ENCODE measurements around the gene PIP5K1C.
"Not testable (repeated sequence)": the region's sequence is repeated elsewhere in the genome, so short reads cannot be mapped to it uniquely, and the experiment has no call there.

The PIP5K1C gene

DNA sequence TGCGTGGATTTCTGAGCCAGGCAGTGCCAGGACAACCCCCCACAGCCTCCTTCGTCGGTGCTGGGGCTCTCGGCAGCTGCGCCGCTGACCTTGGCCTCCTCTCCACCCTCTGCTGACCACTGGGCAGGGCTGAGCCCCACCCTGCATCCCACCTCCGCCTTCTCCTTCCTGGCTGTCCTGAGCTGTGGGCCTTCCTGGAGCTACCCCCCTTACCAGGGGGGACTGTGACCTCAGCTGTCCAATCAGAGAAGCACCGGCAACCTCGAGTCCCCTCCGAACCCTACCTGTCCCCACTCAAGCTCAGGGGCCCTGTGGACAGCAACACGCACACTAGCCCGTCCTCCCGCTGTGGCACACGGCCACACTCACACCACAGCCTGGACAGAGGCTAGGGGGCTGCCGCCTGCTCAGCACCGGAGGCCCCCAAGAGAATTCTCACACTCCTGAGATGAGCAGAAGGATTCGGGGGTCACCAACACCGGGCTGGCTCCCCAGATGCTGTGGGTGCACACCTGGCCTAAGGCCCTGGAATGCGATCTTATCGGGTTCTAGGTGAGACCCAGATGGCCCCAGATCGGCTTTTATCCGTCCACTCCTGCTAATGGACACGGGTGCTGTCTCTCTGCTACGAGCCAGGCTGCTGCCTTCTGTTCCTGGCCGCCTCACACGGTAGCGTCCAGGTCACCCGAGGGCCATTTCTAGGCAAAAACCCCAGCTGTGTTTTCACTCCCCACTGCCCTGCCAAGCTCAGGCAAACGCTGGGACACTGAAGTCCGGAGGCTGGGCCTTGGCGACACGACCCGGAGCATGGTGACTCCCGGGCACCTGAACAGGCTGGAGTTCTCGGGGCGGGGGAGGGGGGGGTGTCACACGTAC, 41.2 kb downstream of the PIP5K1C start:
- DNase-seq: no peak

DNA sequence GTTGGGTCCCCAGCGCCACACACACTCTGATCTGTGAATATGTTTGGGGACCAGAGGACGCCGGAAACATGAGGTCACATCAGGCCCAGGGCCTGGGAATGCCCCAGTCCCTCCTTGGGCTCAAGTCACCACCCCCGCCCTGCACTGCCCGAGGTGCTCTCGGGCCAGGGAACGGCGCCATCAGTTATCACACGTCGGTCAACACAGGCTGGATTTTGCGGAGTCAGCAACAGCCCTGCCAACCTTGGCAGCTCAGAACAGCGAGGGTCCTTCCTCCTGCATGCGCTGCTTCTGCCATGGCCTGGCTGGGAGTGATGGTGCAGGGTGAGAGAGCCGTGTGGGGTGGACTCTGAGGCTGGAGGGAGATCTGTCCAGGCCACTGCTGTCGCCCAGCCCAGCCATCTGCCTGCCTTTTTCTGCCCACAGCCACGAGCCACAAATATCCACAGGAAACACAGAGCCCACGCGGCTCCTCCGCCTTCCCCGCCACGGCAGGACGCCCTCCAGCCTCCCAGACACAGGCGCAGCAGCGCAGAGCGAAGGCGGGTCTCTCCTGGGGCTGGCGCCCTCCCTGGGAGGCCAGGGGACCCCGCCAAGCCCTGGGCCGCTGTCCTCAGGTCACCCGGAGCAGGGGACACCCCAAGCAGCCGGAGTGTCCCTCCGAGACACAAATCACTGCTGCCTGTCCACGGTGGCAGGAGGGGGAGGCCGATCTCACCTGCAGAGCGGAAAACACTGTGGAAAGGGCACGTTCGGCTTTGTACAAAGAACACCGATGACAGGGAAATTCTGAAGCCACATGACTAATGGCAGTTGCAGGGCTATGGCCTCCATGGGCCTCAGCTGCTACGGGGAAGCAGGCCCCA, 42.0 kb downstream of the PIP5K1C start:
- DNase-seq: no peak

DNA sequence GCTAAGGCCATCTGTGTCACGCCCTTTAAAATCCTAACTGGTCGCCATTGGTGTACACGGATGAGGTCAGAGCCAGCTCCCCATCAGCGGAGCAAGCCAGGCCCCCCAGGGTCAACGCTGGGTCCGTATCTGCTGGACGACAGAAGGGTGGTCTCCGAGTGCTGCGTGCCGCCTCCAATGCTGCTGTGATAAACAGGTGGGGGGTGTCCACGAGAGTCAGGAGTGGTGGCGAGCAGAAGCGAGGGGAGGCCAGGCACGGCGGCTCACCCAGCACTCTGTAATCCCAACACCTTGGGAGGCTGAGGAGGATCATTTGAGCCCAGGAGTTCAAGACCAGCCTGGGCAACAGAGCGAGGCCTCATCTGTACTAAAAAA, 42.9 kb downstream of the PIP5K1C start:
- no peak for DNase-seq

DNA sequence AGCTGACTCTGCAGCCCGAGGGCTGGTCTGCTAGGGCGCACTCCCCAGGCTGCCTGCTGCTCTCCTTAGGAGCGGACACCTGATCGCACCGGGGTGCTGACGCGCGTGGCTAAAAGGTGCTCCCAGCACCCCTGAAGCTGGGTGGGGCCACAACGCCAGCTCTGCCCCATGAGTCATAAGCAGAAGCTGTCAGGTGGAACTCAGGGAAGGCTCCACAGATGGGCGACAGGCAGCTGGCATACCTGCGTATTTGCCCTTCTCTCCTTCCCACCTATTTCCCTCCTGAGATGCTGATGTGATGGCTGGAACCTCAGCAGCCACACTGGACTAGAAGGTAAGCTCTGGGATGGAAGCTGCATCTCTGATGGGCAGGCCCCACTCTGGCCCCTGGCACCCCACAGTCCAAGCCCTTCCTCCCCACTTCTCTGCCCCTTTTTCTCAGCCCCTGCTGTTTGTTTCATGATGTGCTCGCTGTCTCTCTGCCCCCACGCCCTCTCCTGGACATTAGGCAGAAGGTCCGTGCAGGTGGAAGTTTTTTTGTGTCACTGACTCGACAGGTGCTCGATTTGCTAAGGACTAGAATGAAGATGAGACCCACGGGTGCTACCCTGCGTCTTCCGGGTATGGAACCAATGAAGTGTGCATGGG, 43.4 kb downstream of the PIP5K1C start:
- no peak for DNase-seq

DNA sequence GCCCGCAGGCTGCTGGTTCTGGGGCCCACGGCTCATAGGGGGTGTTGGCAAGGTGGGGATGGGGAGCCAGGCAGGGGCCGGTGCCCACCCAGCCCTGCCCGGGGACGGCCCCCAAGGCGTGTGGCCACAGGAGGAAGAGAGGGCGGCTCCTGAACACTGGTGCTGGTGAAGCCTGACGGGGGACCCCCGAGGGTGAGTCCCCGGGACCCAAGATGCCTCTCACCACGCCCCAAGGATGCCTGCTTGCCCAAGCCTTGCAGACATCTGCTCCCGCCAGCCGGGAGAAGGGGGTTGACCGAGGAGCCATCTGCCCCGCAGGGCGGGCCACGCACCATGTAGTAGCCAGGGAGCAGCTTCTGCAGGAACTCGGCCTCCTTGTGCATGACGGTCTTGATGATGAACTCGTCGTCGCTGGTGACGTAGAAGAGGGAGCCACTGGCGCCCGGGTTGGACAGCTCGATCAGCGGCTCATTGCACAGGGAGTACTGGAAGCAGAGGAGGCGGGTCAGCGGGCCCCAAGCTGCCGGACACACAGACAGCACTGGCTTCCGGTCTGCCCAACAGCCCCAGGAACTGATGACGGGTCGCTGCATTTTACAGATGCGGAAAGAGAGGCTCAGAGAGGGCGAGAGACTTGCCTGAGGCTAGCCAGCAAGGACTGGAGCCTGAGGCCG, 44.1 kb downstream of the PIP5K1C start:
- DNase-seq: no peak

DNA sequence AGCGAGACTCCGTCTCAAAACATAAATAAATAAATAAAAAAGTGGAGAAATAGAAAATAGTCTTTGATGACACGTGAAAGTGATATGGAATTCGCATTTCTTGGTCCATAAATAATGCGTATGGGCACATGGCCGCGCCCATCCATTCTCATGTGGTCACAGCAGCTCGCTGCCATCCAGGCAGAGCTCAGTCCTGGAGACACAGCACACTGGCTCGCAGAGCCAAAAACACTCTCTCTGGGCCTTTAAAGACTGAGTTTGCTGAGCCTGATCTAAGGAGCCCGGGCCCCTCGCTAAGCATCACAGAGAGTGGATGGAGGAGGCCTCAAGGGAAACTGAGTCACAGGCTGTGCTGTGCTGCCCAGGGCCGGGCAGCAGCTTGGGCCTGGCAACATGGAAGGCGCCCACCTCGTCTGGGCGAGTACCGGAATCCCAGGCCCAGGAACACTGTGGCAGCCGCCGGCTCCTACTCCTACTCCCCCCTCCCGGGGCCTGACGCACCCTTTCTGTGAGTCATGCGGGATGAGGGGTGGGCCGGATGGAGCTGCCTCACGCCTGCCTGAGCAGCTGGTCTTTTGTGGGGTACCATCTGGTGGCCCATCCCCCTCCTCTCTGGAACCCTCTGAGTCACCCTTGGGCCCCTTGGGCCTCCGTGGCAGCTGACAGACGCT, 44.7 kb downstream of the PIP5K1C start:
- DNase-seq: no peak

DNA sequence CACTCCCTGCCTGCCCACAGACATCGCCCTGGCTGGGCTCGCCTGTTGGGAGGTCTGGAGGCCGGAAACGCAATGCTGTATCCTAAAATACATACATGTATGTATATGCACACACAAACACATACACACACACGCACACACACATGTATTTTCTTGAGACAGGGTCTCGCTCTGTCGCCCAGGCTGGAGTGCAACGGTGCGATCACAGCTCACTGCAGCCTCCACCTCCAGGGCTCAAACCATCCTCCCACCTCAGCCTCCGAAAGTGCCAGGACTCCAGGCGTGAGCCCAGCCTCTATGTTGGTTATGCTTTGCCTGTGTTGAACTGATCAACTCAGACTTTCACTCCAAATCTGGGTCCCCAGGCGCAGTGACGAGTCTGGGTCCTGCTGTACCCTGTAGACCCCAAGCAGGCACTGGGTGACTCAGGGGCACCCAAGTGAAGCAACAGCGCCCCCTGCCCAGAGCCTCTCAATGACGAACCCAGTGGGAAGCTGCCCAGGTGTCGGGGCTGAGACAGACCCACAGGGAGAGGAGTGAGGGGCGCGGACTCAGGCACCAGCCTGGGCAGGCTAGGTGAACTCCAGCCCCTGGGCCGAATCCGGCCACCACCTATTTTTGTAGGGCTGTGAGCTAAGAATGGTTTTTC, 46.3 kb downstream of the PIP5K1C start:
- no peak for DNase-seq

DNA sequence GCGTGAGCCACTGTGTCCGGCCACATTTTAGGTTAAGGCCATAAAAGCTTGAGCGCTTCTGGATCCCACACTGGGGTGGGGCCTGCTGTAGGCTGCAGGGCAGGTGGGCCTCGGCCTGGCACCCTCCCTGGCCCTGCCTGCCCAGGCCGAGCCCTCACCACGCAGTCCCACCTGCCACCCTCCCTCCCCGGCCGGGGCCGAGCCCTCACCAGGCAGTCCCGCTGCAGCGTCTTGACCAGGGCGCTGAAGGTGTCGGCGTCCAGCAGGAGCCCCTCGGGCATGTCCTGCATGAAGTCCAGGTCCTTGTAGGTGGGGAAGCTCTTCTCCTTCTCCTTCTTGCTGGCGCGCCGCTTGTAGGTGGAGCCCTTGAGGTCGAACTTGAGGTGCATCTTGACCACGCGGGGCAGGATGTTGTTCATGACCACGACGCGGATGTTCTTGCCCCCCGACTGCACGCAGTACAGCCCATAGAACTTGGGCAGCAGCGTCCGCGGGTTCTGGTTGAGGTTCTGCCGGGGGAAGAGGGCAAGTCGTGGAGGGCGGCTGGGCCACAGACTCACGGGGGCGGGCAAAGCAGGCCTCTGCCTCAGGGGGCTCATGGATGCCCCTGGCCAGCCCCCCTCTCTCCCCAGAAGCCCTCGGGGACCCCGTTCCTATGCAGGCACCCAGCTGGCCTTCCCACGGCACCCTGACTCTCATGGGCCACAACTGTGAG, 47.0 kb downstream of the PIP5K1C start:
- no peak for DNase-seq

DNA sequence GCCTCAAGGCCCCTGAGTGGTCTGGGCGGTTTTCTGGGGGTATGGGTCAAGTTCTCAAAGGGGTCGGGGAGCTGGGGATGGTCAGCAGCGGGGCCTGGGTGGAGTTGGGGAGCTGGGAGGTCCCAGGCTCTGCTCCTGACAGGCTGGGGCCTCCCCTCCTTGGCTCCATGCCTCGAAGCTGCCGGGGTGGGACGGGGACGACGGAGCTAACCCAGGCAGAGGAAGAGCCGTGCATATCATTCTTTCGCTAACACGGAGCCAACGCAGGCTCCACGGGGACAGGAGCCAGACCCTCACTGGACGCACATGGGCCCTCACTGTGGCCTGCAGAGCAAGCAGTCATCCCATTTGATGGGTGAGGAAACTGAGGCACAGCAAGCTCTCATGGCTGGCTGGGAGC, 47.8 kb downstream of the PIP5K1C start:
- DNase-seq: no peak

DNA sequence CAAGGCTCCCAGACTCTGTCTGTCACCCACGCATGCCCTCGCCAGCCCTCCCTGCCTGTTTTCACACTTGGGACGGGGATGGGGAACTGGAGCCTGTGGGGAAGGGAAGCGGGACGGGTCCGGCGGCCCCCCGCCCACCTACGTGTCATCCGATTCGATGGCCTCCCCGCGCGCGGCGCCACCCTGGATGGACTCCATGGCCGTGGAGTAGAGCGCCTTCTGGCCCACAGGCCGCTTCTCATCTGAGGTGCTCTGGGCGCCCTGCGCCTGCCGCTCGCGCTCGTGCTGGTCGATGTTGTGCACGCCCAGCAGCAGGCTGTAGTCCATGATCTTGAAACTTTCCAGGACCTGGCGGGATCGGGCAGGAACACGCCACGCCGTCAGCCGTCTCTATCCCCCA, 48.6 kb downstream of the PIP5K1C start:
- no peak for DNase-seq

DNA sequence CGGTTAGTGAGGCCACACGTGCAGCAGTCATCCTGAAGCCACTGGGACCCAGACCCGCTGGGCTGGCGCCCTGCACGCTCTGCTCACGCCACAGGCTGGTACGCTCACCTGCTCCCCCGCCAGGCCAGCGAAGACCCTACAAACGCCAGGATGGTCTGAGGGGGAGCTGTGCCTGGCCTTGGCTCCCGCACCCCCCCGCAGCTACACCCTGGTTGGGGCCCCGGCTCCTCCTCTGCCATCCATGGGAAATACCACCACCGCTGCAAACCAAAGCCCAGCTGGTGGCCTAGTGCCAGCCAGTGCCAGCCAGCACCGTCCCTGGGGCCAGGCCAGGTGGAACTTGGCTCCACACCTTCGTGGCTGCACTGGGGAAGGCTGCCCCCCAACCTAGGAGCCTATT, 50.4 kb downstream of the PIP5K1C start:
- DNase-seq: no peak

DNA sequence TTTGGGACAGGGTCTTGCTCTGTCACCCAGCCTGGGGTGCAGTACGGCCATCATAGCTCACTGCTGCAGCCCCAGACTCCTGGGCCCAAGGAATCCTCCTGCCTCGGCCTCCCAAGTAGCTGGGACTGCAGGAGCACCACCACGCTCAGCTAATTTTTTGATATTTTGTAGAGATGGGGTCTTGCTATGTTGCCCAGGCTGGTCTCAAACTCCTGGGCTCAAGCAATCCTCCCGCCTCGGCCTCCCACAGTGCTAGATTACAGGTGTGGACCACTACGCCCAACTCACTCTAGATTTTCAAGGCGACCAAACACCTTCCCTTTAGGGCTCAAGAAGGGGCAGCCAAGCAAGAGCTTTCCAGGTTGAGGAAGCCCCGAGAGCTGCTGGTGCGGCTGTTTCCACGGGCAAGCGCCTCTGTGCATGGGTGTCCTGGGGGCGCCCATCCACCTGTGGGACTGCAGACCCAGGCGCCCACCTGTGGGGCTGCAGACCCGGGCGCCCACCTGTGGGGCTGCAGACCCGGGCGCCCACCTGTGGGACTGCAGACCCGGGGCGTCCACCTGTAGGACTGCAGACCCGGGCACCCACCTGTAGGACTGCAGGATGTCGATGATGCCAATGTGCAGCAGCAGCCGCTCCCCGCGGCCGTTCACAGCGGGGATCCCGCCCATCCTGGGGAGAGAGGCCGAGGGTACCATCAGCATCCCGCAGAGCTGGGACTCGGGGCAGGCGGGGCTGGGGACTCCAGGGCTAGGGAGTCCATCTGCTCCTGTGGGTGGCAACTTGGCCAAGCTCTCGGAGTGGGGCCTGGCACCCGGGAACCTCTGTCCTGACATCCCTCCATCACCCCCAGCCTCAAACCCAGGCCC, 52.0 kb downstream of the PIP5K1C start:
- no peak for DNase-seq

DNA sequence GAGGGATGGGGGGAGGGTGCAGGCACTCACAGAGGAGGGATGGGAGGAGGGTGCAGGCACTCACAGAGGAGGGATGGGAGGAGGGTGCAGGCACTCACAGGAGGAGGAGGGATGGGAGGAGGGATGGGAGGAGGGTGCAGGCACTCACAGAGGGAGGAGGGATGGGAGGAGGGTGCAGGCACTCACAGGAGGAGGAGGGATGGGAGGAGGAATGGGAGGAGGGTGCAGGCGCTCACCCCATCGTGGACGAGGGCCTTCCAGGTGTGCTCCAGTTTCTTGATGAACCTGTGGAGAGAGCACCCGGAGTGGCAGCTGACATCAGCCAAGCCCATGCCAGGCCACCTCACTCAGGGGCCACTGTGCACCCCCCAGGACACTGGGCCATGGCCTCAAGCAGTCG, 53.2 kb downstream of the PIP5K1C start:
- not testable (repeated sequence) for DNase-seq

DNA sequence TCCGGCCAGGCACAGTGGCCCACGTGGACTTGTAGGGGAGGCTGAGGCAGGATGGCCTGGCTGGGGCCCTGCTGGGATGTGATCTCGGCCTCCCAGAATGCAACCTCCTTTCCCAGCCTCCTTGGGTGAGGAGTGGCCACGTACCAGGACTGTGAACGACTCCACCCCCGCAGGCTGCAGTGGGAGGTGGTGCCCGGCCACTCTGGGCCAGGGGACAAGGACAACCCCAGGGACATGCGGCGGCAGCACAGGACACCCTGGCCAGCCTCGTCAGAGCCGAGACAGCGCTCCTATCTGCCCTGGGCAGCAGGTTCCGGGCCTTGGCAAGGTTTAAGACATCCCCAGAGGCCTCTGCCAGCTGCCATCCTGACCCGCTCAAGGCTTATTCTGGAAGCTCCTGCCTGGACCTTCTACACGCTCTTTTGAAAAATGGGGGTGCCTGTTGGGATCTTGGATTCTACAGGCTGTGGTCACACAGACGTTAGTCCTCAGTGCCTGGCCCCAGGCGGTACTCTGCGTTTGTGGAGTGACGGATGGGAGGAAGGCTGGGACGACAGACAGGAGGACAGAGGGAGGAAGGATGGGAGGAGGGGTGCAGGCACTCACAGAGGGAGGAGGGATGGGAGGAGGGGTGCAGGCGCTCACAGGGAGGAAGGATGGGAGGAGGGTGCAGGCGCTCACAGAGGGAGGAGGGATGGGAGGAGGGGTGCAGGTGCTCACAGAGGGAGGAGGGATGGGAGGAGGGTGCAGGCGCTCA, 53.8 kb downstream of the PIP5K1C start:
- no peak for DNase-seq

DNA sequence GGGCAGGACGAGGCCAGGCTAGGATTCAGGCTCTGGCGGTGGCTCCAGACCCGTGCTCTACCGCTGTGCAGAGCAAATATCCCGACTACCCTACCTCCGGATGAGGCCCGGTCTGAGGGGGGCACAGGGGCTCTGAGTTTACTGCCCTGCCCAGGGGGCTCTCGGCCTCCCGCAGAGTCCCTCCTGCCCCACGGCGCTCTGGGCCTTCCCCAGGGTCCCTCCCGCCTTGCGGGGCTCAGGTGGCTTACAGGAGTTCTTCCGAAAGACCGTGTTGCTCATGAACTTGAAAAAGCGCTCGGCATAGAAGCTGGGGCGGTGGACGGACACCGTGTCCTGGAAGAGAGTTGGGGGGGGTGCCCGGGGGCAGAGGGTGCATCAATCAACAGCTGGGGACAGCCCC, 54.5 kb downstream of the PIP5K1C start:
- DNase-seq: no peak

DNA sequence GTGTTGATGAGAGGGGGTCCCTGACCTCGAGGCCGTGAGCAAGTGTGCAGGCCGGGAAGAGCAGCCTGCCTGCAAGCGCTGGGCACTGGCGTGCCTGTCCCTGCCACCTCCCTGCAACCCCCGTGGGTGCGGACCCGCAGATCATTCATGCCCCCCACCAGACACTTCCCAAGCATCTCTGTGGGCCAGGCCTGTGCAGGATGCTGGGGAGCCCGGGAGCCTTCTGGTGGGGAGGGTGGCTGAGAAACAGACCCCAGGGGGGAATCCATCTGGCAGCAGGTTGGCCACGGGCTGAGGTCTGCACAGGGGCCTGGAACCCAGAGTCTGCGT, 55.2 kb downstream of the PIP5K1C start:
- no peak for DNase-seq

DNA sequence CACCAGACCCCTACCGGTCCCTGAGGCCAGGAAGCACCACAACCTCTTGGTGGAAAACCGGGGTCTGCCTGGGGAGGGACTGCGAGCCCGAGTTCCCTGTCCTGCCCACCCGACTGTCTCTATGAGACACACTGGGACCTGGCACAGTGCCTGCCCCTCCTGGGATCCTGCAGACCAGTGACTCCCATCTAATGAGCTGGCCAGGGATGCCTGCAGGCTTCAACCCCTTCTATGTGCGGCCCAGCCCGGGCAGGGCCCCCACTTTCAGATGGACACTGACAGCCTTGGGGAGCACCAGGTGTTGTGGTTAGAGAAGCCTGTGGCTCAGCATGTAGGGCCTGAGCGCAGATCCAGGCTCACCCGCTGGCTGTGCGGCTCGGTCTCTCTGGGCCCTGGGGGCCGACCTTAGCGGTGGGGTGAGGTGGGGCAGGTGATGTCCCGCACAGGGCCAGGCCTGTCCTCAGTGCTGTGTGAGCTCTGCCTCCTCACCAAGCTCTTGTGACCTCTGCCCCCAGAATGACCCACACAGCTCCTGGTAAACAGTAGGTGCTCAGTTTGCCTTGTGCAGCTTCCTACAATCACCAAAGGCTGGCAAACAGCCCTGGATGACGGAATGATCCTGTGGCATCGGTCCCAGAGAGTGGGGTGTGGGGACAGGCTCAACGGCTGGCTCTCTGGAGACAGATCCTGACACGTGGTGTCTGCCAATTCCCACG, 55.8 kb downstream of the PIP5K1C start:
- no peak for DNase-seq

DNA sequence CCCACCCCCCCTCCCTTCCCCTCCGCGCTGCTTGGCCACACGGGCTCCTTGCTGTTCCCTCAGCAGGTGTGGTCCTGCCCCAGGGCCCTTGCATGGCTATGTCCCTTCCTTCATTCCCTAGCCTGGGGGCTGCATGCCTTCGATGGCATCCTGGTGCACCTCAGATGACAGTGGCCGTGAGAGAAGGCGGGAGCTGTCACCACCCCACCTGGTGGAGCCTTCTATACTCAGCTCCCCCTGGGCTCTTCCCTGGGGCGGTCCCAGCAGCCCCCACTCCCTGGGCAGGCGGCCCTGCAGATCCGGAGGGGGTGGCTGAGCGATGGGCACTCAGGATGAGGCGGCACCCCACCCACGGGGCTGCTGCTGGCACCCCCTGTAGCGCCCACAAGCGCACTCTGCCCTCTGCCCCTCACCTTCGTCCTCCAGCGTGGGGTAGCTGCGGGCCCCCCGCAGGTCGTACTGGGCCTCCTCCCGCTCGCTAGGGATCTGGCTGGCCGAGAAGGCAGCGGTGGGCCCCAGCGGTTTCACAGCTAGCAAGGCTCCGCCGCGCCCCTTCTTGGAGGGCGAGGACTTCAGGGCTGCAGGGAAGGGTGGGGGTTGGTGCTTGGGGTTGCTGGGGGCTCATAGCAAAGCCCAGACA, 56.5 kb downstream of the PIP5K1C start:
- no peak for DNase-seq

All from DMS79 (cell line).